Endodermal cell (in vitro differentiated cells): ENCODE results near the gene PTPRT. TPM values are rescaled to one million over a fixed set of nuclear protein-coding genes. Genes with fewer than 3 reads are reported as not detected.

Experiments used
- DNase-seq: peaks from one replicate; pipeline ENCODE4 v3.0.0-alpha.2; 2017
- H3K27ac ChIP-seq: 2 replicates; pipeline ENCODE4 v1.5.1; 2013; ENCODE audit warnings: mild to moderate bottlenecking, low read depth, low read length, moderate library complexity
- H3K27me3 ChIP-seq: 2 replicates; pipeline ENCODE4 v1.6.1; 2013; ENCODE audit warnings: mild to moderate bottlenecking, low read length, moderate library complexity; ENCODE audit not compliant: insufficient read depth, control insufficient read depth, poor library complexity, severe bottlenecking
- H3K36me3 ChIP-seq: 2 replicates; pipeline ENCODE4 v1.7.0; 2013; ENCODE audit warnings: mild to moderate bottlenecking, low read length, moderate library complexity; ENCODE audit not compliant: control insufficient read depth, insufficient read depth
- H3K4me1 ChIP-seq: one replicate; pipeline ENCODE4 v1.7.0; 2013; ENCODE audit warnings: low read length; ENCODE audit not compliant: control insufficient read depth, insufficient read depth
- H3K4me3 ChIP-seq: 2 replicates; pipeline ENCODE4 v1.5.1; 2013; ENCODE audit warnings: mild to moderate bottlenecking, low read length, moderate library complexity
- H3K9ac ChIP-seq: 2 replicates; pipeline ENCODE4 v1.6.1; 2013; ENCODE audit warnings: mild to moderate bottlenecking, low read length, moderate library complexity; ENCODE audit not compliant: poor library complexity, severe bottlenecking; ENCODE audit errors: extremely low read depth
- H3K9me3 ChIP-seq: 2 replicates; pipeline ENCODE4 v1.6.1; 2013; ENCODE audit warnings: mild to moderate bottlenecking, low read length, moderate library complexity; ENCODE audit not compliant: control insufficient read depth
- H3K27ac Mint-ChIP-seq: 2 replicates; pipeline ENCODE4 v1.8.0; 2020; ENCODE audit warnings: mixed read lengths
- H3K27me3 Mint-ChIP-seq: 2 replicates; pipeline ENCODE4 v1.8.0; 2021; ENCODE audit warnings: mild to moderate bottlenecking, mixed read lengths; ENCODE audit not compliant: insufficient read depth
- H3K36me3 Mint-ChIP-seq: 2 replicates; pipeline ENCODE4 v1.8.0; 2020; ENCODE audit warnings: low read depth, mixed read lengths
- H3K4me1 Mint-ChIP-seq: 2 replicates; pipeline ENCODE4 v1.8.0; 2020; ENCODE audit warnings: mixed read lengths
- H3K4me3 Mint-ChIP-seq: 2 replicates; pipeline ENCODE4 v1.8.0; 2020; ENCODE audit warnings: mild to moderate bottlenecking, moderate library complexity, mixed read lengths
- H3K9me3 Mint-ChIP-seq: 2 replicates; pipeline ENCODE4 v1.8.0; 2020; ENCODE audit warnings: mild to moderate bottlenecking, mixed read lengths
- WGBS, 2 experiments: methylation state at CpG; one replicate each; pipeline versions ENCODE4 v1.1.5 to v1.1.7; 2013; ENCODE audit warnings: missing lambda C conversion rate in 2 of 2, mixed read lengths in 1 of 2; ENCODE audit not compliant: insufficient coverage in 1 of 2, insufficient read length in 1 of 2; 5-methylcytosine and 5-hydroxymethylcytosine counted together
- total RNA-seq, 2 donors: library from RNA; stranded (reverse); fragmentation: NEBNext Ultra II Directional in 1 of 2; extraction: Animal tissue kit (Norgen Biotek cat#: 25700) in 1 of 2; gene quantifications; 2 replicates in 1 of 2; 3 replicates in 1 of 2; pipeline ENCODE4 v1.2.1, GENCODE V29; 2021
- TF ChIP-seq, protein P1 (sequence below): fragments of 200-600 bp; sonication (generic); conservative IDR thresholded peaks from 2 replicates; pipeline ENCODE4 v1.5.0; 2021; ENCODE audit warnings: antibody characterized with exemption, mild to moderate bottlenecking

PTPRT gene
- total RNA-seq, 2 donors from 2014 or later = 2.3 to 2.7 TPM

- no peak overlapping the region for H3K27ac ChIP-seq
- Mint-ChIP-seq H3K27me3 (peaks cover 9% of the 10 kb centered on the region), H3K4me3 (no peak overlapping the region), H3K27ac (no peak overlapping the region), H3K9me3 (no peaks in the 10 kb centered on the region), H3K36me3 (no peaks in the 10 kb centered on the region), H3K4me1 (peaks cover 15% of the 10 kb centered on the region)
- DNase-seq = no peak
- no peak overlapping the region for H3K9ac ChIP-seq
- no peaks in the 10 kb centered on the region for H3K27me3 ChIP-seq
- no peaks in the 10 kb centered on the region for H3K9me3 ChIP-seq
- H3K4me1 ChIP-seq = peaks cover 6% of the 10 kb centered on the region
- TF ChIP-seq, protein P1, sequence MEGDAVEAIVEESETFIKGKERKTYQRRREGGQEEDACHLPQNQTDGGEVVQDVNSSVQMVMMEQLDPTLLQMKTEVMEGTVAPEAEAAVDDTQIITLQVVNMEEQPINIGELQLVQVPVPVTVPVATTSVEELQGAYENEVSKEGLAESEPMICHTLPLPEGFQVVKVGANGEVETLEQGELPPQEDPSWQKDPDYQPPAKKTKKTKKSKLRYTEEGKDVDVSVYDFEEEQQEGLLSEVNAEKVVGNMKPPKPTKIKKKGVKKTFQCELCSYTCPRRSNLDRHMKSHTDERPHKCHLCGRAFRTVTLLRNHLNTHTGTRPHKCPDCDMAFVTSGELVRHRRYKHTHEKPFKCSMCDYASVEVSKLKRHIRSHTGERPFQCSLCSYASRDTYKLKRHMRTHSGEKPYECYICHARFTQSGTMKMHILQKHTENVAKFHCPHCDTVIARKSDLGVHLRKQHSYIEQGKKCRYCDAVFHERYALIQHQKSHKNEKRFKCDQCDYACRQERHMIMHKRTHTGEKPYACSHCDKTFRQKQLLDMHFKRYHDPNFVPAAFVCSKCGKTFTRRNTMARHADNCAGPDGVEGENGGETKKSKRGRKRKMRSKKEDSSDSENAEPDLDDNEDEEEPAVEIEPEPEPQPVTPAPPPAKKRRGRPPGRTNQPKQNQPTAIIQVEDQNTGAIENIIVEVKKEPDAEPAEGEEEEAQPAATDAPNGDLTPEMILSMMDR = no peak
- 89 to 100% methylated on average over 7 to 10 of the region's 10 CpGs for WGBS, 2 experiments
- no peak overlapping the region for H3K4me3 ChIP-seq
- H3K36me3 ChIP-seq = no peaks in the 10 kb centered on the region
Measured at GRCh38 chr20:42987376-42988114, 202.2 kb downstream of the PTPRT start.

- H3K9ac ChIP-seq = no peak overlapping the region
- Mint-ChIP-seq H3K4me1 (peaks cover 23% of the 10 kb centered on the region), H3K9me3 (no peaks in the 10 kb centered on the region), H3K27ac (no peak overlapping the region), H3K4me3 (no peak overlapping the region), H3K27me3 (peaks cover 9% of the 10 kb centered on the region), H3K36me3 (no peaks in the 10 kb centered on the region)
- peaks cover 17% of the 10 kb centered on the region for H3K4me1 ChIP-seq
- no peaks in the 10 kb centered on the region for H3K9me3 ChIP-seq
- TF ChIP-seq, protein P1 = no peak
- WGBS, 2 experiments = 92 to 94% methylated on average over 8 to 9 of the region's 9 CpGs
- DNase-seq = no peak
- no peaks in the 10 kb centered on the region for H3K27me3 ChIP-seq
- H3K36me3 ChIP-seq = no peaks in the 10 kb centered on the region
- H3K4me3 ChIP-seq = no peak overlapping the region
- H3K27ac ChIP-seq = no peak overlapping the region
Measured at GRCh38 chr20:42986143-42986773, 203.4 kb downstream of the PTPRT start.

GRCh38 chr20:42985628-42986027 is 204.1 kb downstream of the PTPRT start:
- WGBS, 2 experiments = 90 to 95% methylated on average over 4 of the region's 4 CpGs
- Mint-ChIP-seq H3K9me3 (no peaks in the 10 kb centered on the region), H3K4me1 (peaks cover 30% of the 10 kb centered on the region), H3K27me3 (peaks cover 9% of the 10 kb centered on the region), H3K27ac (no peak overlapping the region), H3K4me3 (no peak overlapping the region), H3K36me3 (no peaks in the 10 kb centered on the region)
- no peak for DNase-seq
- H3K9me3 ChIP-seq = no peaks in the 10 kb centered on the region
- H3K9ac ChIP-seq = no peak overlapping the region
- H3K36me3 ChIP-seq = no peaks in the 10 kb centered on the region
- TF ChIP-seq, protein P1 = peak; percentile 65
- no peak overlapping the region for H3K27ac ChIP-seq
- H3K4me1 ChIP-seq = peaks cover 19% of the 10 kb centered on the region
- no peaks in the 10 kb centered on the region for H3K27me3 ChIP-seq
- no peak overlapping the region for H3K4me3 ChIP-seq
